Activated CD8-positive, alpha-beta memory T cell treated with anti-CD3 and anti-CD28 coated beads, Interleukin-2, amount 50 U/mL, for 24 hours (primary cell): Measurements from ENCODE around the gene TP63.

ENCODE experiments used
- DNase-seq: peaks from one replicate; pipeline ENCODE4 v3.0.0-alpha.2; 2020; ENCODE audit errors: extremely low read depth

TP63 gene

GRCh38 chr3:189851682-189852081 is 220.5 kb downstream of the TP63 start:
- no peak for DNase-seq

DNA sequence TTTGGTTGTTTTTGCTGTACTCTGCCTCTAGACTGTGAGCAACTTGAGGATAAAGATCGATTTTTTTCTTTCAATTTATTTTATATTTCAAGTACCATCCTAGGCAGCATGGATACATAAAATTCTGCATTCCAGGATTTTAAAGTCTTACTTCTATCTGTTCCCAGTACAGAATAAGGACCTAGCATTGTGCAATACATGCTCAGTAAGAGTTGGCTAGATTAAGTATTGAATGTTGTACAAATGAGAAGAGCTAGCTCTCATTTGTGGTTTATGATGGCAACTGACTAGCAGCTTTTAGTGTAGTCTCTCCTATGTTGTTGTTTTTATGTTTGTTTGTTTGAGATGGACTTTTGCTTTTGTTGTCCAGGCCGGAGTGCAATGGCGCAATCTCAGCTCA is 222.7 kb downstream of the TP63 start:
- no peak for DNase-seq

DNA sequence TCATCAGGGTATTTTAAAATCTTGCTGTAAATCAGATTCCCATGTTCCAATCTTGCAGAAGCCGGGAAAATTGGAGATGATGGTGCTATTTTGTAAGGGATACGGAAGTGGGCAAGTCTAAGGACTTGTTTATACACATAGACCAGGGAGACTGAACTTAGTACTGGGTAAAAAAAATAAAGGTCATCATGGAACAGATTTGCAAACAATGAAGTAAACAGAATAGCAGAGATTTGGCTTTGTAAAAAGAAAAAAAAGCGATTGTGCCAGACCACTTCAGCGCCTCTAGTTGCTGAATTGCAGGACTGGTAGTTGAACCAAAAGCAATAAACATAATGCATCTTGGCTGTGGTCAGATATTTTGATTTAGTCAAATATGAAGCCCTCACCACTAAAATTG is 229.1 kb downstream of the TP63 start:
- no peak for DNase-seq

DNA sequence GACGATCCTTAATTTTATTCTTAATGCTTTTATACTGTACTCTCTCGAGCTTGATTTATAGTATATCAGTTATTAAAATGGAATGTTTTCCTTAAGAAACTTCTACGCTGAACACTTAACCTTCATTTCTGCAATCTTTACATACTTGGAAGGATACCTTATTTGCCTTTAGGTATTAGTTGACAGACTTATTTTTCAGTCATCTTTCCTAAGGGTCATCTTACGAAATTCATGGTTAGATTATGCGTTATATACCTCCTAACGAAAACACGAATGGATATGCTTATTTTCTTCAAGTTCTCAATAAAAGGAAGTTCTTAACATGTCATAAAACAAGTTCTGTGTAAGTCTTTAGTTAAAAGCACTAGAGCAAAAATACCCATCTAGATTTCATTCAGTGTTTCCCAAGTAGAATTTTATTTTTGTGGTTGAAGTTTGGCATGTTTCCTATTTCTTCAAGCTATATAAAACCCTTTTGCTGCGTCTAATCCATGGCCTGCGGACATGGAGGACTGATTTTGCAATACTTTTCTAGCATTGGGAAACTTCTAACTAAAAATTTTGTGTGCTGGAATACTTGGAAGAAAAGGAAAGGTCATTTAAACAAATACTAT is 231.3 kb downstream of the TP63 start:
- DNase-seq, result no peak

GRCh38 chr3:189863031-189863430 is 231.8 kb downstream of the TP63 start:
- no peak for DNase-seq

DNA sequence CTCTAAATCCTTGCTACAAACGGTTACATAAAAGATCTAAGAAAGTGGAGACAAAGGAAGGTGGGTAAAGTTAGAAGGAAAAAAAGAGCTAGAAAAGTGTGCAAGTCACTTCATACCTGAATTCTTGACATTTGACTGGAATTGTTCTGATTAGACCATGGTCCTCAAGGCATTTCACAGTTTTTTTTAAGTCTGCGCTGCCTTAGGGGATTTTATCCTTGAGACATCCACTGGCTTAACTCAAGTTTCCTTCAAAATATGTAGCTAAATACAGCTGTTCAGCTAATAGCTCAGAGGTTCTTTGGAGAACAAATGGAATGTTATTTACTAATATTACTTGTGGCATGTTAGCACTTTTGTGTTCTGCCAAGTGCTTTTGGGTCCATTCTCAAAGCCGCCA is 236.9 kb downstream of the TP63 start:
- DNase-seq, result no peak

GRCh38 chr3:189869165-189869564 is 238.0 kb downstream of the TP63 start:
- no peak for DNase-seq

DNA sequence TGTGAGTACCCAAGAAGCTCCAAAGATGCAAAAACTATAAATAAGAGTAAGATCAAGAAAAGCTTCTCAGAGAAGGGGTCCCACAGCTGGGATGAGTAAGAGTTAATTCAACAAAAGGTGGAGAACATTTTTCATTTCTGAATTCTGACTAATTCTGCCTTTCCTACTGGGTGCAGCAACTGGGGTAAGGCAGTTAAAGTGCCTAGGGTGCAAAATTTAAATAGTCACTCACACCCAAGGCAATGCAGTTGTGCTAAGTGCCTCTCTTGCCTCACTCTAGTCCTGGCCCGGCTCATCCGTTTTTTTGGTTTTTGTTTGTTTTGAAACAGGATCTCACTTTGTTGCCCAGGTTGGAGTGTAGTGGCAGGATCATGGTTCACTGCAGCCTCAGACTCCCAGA is 240.2 kb downstream of the TP63 start:
- no peak for DNase-seq

DNA sequence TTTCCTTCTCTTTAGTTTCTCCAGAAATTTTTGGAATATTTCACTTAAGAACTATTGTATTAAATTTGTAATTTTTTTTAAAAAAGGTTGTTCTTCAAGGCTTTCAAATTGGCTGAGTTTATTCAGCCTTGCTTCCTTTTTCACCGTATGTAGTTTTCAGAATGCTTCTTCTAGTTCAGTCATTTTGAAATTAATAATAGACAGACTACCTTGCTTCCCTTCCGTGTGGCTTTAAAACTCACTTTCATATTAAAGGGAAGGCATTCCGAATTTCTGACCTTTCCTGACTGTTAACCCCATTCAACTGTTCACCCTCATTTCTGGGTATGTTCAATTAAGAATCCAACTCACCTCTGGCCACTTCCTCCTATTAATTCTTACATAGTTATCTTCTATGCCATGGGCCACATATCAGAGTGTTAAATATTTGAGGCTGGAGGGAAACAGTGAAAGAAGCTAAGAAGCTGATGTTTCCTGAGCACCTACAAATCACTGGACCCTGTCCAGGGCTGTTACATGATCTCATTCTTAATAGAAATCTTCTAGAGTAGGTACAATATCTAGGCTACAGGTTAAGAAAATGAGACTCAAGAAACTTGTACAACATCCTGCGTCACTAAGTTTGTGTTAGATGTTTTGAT is 252.0 kb downstream of the TP63 start:
- no peak for DNase-seq

DNA sequence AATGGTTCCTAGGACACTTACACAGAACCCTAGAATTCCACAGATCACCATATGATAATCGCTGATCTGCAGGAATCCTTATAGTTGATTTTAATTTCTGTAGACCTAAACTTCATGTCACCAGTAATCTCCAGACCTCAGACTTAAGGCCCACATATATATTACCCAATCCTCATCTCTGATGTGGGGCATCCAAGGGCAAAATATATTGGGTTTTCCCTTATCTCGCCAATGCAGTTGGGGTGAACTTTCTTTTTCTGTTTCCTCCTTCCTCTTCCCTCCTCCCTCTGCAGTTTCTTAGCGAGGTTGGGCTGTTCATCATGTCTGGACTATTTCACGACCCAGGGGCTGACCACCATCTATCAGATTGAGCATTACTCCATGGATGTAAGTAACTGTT is 259.3 kb downstream of the TP63 start:
- DNase-seq, result no peak

DNA sequence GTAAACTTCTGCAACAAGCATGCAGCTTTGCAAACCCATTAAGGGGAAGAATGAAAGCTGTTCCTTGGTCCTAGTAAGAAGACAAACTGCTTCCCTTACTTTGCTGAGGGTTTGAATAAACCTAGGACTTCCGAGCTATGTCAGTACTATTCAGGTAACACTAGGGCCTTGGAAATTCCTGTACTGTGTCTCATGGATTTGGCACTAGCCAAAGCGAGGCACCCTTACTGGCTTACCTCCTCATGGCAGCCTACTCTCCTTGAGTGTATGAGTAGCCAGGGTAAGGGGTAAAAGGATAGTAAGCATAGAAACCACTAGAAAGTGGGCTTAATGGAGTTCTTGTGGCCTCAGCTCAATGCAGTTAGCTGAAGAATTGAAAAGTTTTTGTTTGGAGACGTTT is 265.3 kb downstream of the TP63 start:
- no peak for DNase-seq

DNA sequence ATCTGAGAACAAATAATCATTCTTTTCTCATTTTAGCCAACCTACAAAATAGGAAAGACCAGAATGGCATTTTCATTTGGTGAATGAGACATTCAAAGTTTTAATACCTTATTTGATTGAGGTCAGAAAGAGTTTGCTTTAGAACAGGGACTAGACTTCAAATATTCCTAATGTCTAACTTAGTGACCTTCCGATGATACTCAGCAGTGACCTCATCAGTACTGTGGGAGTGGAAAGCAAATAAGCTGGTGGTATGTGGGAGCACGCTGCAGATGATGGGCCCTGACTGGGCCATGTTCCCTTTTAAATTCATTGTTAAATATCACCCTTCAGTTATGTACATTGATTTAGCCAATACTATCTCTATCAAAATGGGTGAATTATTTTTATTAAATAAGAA is 266.2 kb downstream of the TP63 start:
- no peak for DNase-seq

DNA sequence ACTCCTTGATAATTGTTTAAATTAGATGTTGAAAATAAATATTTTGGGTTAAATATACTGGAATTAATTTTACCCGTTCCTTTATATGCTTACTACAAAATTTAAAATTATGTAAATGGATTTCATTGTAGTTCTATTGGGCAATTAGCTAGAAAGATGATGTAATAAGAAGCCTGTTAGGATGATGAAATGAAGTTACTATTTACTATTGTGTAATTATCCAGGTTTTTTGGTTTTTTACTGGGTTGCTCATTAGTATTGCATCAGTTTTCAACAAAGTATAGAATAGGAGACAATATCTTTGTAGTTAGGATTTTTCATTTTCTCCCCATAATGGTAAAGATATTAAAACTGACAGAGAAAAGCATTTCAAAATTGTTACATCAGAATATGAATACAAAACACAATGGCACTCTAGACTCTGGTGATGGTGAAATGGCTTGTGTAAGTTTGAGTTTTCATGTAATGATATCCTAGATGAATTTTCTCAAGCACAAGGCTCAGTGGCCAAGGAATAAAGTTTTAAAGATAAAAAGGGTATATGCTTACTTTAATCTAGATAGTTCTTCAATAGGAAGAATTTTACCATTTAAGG is 267.5 kb downstream of the TP63 start:
- no peak for DNase-seq

- DNase-seq, result no peak
These were observed 268.0 kb downstream of the TP63 start for GRCh38 chr3:189899186-189899585.

DNA sequence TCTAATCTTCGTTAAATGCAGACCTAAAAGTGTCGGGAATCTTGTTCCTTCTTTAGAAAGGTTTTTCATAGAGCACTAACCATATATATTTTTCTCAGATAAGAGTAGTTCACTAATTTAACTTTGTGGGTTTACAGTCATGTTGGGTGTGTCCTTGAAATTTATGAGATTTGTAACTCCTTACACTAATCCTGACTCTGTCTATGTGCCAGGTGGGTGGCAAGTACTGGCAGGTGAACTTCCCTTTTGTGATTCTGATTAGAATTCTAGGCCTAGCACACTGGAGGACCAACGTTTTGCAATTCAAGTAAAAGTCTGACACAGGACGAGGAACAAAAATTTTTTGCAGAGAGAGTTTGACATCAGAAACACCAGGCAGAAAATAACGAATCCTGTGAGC is 269.4 kb downstream of the TP63 start:
- DNase-seq, result no peak

GRCh38 chr3:189901481-189901880 is 270.3 kb downstream of the TP63 start:
- no peak for DNase-seq

DNA sequence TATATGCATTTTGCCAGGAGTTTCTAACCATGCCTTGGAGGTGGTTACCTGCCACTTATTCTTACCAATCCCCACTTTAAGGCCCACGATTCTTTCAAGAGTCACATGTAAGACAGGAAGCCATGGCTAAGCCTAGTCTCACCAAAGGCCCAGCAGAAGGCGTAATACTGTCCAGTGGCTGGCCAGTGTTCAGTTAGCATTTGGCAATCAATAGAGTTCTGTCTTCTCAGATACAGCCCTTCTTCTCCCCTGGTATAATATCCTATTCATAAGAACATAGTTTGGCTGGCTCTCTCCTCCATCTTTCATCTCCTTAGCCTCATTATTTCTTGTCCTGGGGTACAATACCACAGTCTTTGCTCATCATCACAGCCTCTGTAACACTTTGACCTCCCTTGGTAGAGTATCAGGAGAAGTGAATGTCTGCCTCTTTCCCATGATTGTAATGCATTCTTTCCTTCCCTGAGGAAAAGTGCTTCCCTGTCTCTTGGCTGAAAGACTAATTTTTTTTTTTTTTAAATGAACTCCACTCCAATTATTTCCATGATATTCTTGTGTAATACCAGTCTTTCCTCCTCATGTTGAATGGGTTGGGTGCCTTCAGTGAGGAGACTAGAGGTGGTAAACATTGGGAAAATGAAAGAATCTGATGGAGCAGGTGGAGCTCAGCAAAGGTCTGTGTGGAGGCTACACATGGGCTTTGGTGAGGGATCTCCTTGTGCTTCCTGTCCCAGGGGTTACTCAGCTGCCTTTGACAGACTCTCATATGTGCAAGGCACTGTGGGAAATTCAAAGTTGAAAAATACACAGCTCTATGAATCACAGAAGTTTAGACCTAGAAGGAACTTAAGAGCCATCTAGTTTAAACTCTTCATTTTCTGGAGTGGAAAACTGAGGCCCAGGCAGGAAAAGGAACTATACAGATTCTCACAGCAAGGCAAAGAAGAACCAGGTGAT is 271.3 kb downstream of the TP63 start:
- no peak for DNase-seq

DNA sequence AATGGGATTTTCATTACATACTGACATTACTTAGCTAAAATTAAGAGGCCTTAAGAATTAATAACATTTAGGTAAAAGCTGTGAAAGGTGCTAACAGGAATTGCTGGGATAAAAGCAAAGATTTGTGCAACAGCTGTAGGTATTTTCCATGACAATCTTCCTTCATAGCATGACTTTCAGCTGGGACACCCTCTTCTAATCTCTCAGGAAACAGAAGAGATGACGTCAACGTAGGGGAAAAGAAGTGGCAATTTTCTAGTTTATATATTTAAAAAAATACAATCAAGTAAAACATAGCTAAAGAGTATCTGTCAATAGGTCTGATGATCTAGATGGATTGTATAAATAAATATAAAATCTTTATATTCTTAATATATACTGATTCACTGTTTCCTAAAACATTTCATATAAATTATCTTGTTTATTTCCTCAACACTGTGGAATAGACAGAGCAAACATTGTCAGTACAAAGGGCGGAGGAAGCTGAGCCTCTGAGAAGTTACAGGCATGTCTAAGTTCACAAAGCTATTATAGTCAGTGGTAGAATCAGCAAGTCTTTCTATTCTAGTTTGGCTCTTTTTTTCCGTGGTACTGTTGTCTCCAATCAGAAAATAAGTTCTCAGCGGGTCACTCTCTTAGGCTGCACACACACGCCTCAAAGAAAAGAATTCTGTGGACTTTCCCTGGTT is 272.5 kb downstream of the TP63 start:
- DNase-seq, result no peak

GRCh38 chr3:189907803-189908202 is 276.6 kb downstream of the TP63 start:
- DNase-seq, result no peak

- no peak for DNase-seq
These were observed 277.5 kb downstream of the TP63 start for GRCh38 chr3:189908646-189909045.

GRCh38 chr3:189909139-189909538 is 277.9 kb downstream of the TP63 start:
- DNase-seq, result no peak

DNA sequence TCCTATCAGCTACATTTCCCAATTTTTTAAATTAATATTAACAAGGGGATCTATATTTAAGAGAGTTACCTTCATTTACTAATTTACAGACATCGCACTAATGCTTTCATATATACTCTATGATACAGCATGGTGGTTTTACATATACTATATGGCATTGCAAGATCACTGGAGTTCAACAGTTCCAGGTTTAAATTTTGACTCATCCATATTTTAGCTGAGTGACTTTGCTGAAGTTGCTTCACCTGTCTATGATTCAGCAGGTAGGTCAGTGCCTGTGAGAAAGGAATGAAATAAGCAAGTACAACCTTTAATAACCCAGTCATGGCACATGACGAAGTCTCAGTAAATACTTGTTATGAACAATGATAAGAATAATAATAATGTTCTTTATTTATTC is 278.4 kb downstream of the TP63 start:
- DNase-seq, result no peak
